ENCODE measurements around the gene PDE2A. TPM values are rescaled to one million over a fixed set of nuclear protein-coding genes. Genes with fewer than 3 reads are reported as not detected.

Gene PDE2A
- total RNA-seq, 1 experiment from 2014 or later: 1.1 TPM

- no peak overlapping the region for H3K4me3 Mint-ChIP-seq (ENCODE audit: low read depth, unreplicated experiment)
- H3K9me3 Mint-ChIP-seq (ENCODE audit: low read depth, unreplicated experiment): no peaks in the 10 kb centered on the region
- no peaks in the 10 kb centered on the region for H3K4me1 Mint-ChIP-seq (ENCODE audit: low read depth, unreplicated experiment)
- intact Hi-C loops (cut with micrococcal nuclease; ENCODE audit: unreplicated experiment): no loop called here
- CTCF ChIA-PET: no interaction called here
- H3K27ac Mint-ChIP-seq (ENCODE audit: unreplicated experiment): no peak overlapping the region
- no peak for TF ChIP-seq CTCF (IDR thresholded peaks at IDR 0.05; ENCODE audit: unreplicated experiment)
- peaks cover 83% of the 10 kb centered on the region for H3K27me3 Mint-ChIP-seq (ENCODE audit: unreplicated experiment)
- H3K36me3 Mint-ChIP-seq (ENCODE audit: insufficient read depth, unreplicated experiment): peaks cover 12% of the 10 kb centered on the region
- no TSS peak for BruUV-seq (replicated peaks)
- DNase-seq: no peak
These were observed 18.2 kb downstream of the PDE2A start for GRCh38 chr11:72655896-72656464.

GRCh38 chr11:72655014-72655413 lies 19.2 kb downstream of the PDE2A start:
- no peaks in the 10 kb centered on the region for H3K4me1 Mint-ChIP-seq (ENCODE audit: low read depth, unreplicated experiment)
- intact Hi-C loops (cut with micrococcal nuclease; ENCODE audit: unreplicated experiment): no loop called here
- CTCF ChIA-PET: no interaction called here
- H3K36me3 Mint-ChIP-seq (ENCODE audit: insufficient read depth, unreplicated experiment): peaks cover 12% of the 10 kb centered on the region
- no TSS peak for BruUV-seq (replicated peaks)
- peak; percentile 34 for DNase-seq
- H3K9me3 Mint-ChIP-seq (ENCODE audit: low read depth, unreplicated experiment): no peaks in the 10 kb centered on the region
- TF ChIP-seq CTCF (IDR thresholded peaks at IDR 0.05; ENCODE audit: unreplicated experiment): no peak
- no peak overlapping the region for H3K4me3 Mint-ChIP-seq (ENCODE audit: low read depth, unreplicated experiment)
- H3K27ac Mint-ChIP-seq (ENCODE audit: unreplicated experiment): no peak overlapping the region
- H3K27me3 Mint-ChIP-seq (ENCODE audit: unreplicated experiment): peaks cover 83% of the 10 kb centered on the region

- intact Hi-C loops (cut with micrococcal nuclease; ENCODE audit: unreplicated experiment): no loop called here
- Mint-ChIP-seq H3K9me3 (ENCODE audit: low read depth, unreplicated experiment) (no peaks in the 10 kb centered on the region), H3K4me1 (ENCODE audit: low read depth, unreplicated experiment) (no peaks in the 10 kb centered on the region), H3K27ac (ENCODE audit: unreplicated experiment) (no peak overlapping the region), H3K4me3 (ENCODE audit: low read depth, unreplicated experiment) (no peak overlapping the region), H3K27me3 (ENCODE audit: unreplicated experiment) (peaks cover 79% of the 10 kb centered on the region), H3K36me3 (ENCODE audit: insufficient read depth, unreplicated experiment) (peaks cover 12% of the 10 kb centered on the region)
- no peak for TF ChIP-seq CTCF (IDR thresholded peaks at IDR 0.05; ENCODE audit: unreplicated experiment)
- CTCF ChIA-PET: interaction anchor here (0.6 kb wide), 1 partner anchor 442 kb away, joined by 3 read pairs; no protein-coding TSS in a partner anchor
- no peak for DNase-seq
- BruUV-seq (replicated peaks): no TSS peak
These were observed 20.6 kb downstream of the PDE2A start for GRCh38 chr11:72653649-72654048.

GRCh38 chr11:72652873-72653630 lies 21.2 kb downstream of the PDE2A start:
- no TSS peak for BruUV-seq (replicated peaks)
- Mint-ChIP-seq H3K9me3 (ENCODE audit: low read depth, unreplicated experiment) (no peaks in the 10 kb centered on the region), H3K36me3 (ENCODE audit: insufficient read depth, unreplicated experiment) (peaks cover 12% of the 10 kb centered on the region), H3K4me1 (ENCODE audit: low read depth, unreplicated experiment) (no peaks in the 10 kb centered on the region), H3K4me3 (ENCODE audit: low read depth, unreplicated experiment) (no peak overlapping the region), H3K27ac (ENCODE audit: unreplicated experiment) (no peak overlapping the region), H3K27me3 (ENCODE audit: unreplicated experiment) (peaks cover 73% of the 10 kb centered on the region)
- DNase-seq: no peak
- intact Hi-C loops (cut with micrococcal nuclease; ENCODE audit: unreplicated experiment): no loop called here
- no peak for TF ChIP-seq CTCF (IDR thresholded peaks at IDR 0.05; ENCODE audit: unreplicated experiment)
- CTCF ChIA-PET: interaction anchor here (0.6 kb wide), 1 partner anchor 441 kb away, joined by 3 read pairs; no protein-coding TSS in a partner anchor

All from Calu3 (cell line).